NCI-H345 treated with DMSO at 0.1 percent for 48 hours (cell line): Measurements from ENCODE around the gene RBFOX2.
"Not testable (repeated sequence)": the region's sequence is repeated elsewhere in the genome, so short reads cannot be mapped to it uniquely, and the experiment has no call there.

ENCODE experiments used
- DNase-seq: peaks from one replicate; lab custom pipeline; 2025; ENCODE audit not compliant: unreplicated experiment; lab: John Stamatoyannopoulos, UW

RBFOX2 gene

GRCh38 chr22:35719212-35719875 lies 309.3 kb downstream of the RBFOX2 start:
- no peak for DNase-seq

- no peak for DNase-seq
Observed at GRCh38 chr22:35717572-35717971, 311.1 kb downstream of the RBFOX2 start, which contains the start of gene APOL5. Gene APOL5, plus strand, starts transcription at chr22:35717872. Its CDS starts 0 bp downstream, at chr22:35717872.

- DNase-seq = no peak
Observed at GRCh38 chr22:35712672-35713071, 316.0 kb downstream of the RBFOX2 start.

- no peak for DNase-seq
Observed at GRCh38 chr22:35711336-35711735, 317.3 kb downstream of the RBFOX2 start.

- no peak for DNase-seq
Observed at GRCh38 chr22:35708917-35709316, 319.7 kb downstream of the RBFOX2 start.

- no peak for DNase-seq
Observed at GRCh38 chr22:35708453-35708852, 320.2 kb downstream of the RBFOX2 start.

GRCh38 chr22:35705141-35705540 lies 323.5 kb downstream of the RBFOX2 start:
- DNase-seq = no peak

- DNase-seq = no peak
Observed at GRCh38 chr22:35703861-35704584, 324.6 kb downstream of the RBFOX2 start.

GRCh38 chr22:35699852-35700251 lies 328.8 kb downstream of the RBFOX2 start:
- not testable (repeated sequence) for DNase-seq

GRCh38 chr22:35697142-35697541 lies 331.5 kb downstream of the RBFOX2 start:
- DNase-seq = no peak

GRCh38 chr22:35695202-35695601 lies 333.4 kb downstream of the RBFOX2 start:
- DNase-seq = no peak

- no peak for DNase-seq
Observed at GRCh38 chr22:35690001-35690400, 338.6 kb downstream of the RBFOX2 start.

- DNase-seq = no peak
Observed at GRCh38 chr22:35688913-35689675, 339.5 kb downstream of the RBFOX2 start.
